NCI-H2107 treated with DMSO at 0.1 percent for 48 hours (cell line): ENCODE data around the gene OR2V1.
"Not testable (repeated sequence)": the region's sequence is repeated elsewhere in the genome, so short reads cannot be mapped to it uniquely, and the experiment has no call there.

Experiments
- DNase-seq: peaks from one replicate; lab custom pipeline; 2025; ENCODE audit not compliant: unreplicated experiment; lab: John Stamatoyannopoulos, UW

The OR2V1 gene

GRCh38 chr5:181131514-181131913, 545 bp upstream of the OR2V1 start:
- no peak for DNase-seq

- DNase-seq: not testable (repeated sequence)
These were observed 888 bp downstream of the OR2V1 start for GRCh38 chr5:181130081-181130480.

- no peak for DNase-seq
These were observed 1.4 kb downstream of the OR2V1 start for GRCh38 chr5:181129601-181130000.

GRCh38 chr5:181127907-181128626, 2.9 kb downstream of the OR2V1 start:
- DNase-seq: no peak

- no peak for DNase-seq
These were observed 3.5 kb downstream of the OR2V1 start for GRCh38 chr5:181127456-181127855.

- no peak for DNase-seq
These were observed 4.1 kb downstream of the OR2V1 start for GRCh38 chr5:181126841-181127240.

- no peak for DNase-seq
These were observed 6.4 kb downstream of the OR2V1 start for GRCh38 chr5:181124526-181124925.

GRCh38 chr5:181121675-181122561, 9.1 kb downstream of the OR2V1 start:
- no peak for DNase-seq

GRCh38 chr5:181120761-181121160, 10.2 kb downstream of the OR2V1 start:
- no peak for DNase-seq

GRCh38 chr5:181120306-181120705, 10.7 kb downstream of the OR2V1 start:
- no peak for DNase-seq

GRCh38 chr5:181119105-181119504, 11.9 kb downstream of the OR2V1 start:
- DNase-seq: no peak

GRCh38 chr5:181118369-181118768, 12.6 kb downstream of the OR2V1 start:
- DNase-seq: no peak

GRCh38 chr5:181114844-181115778, 15.9 kb downstream of the OR2V1 start:
- no peak for DNase-seq

GRCh38 chr5:181114284-181114843, 16.6 kb downstream of the OR2V1 start:
- no peak for DNase-seq

GRCh38 chr5:181113572-181113971, 17.4 kb downstream of the OR2V1 start:
- not testable (repeated sequence) for DNase-seq

- DNase-seq: no peak
These were observed 18.5 kb downstream of the OR2V1 start for GRCh38 chr5:181112476-181112875.

- no peak for DNase-seq
These were observed 20.0 kb downstream of the OR2V1 start for GRCh38 chr5:181111010-181111409.

- no peak for DNase-seq
These were observed 21.4 kb downstream of the OR2V1 start for GRCh38 chr5:181109489-181110013.

- DNase-seq: no peak
These were observed 22.3 kb downstream of the OR2V1 start for GRCh38 chr5:181108578-181109165.

GRCh38 chr5:181107699-181108098, 23.3 kb downstream of the OR2V1 start:
- no peak for DNase-seq
